MM.1S (cell line): Measurements from ENCODE around the gene VAV2.
A peak's percentile ranks its signal among the peaks of the same experiment; 100 is the strongest.

ENCODE experiments used
- DNase-seq: peaks from one replicate; pipeline ENCODE4 v3.0.0-alpha.2; 2015
- H2AFZ ChIP-seq: fragments of 300-600 bp; sonication (generic); 2 replicates; pipeline ENCODE4 v1.6.0; 2016; ENCODE audit warnings: antibody characterized with exemption, low read length
- H3F3A ChIP-seq: fragments of 300-600 bp; sonication (generic); 2 replicates; pipeline ENCODE4 v1.6.1; 2016; ENCODE audit warnings: mild to moderate bottlenecking, antibody characterized with exemption, low read length, moderate library complexity, mixed read lengths; ENCODE audit not compliant: insufficient read depth
- H3K27ac ChIP-seq: fragments of 300-600 bp; sonication (generic); 2 replicates; pipeline ENCODE4 v1.5.1; 2016; ENCODE audit warnings: mild to moderate bottlenecking, low read length
- H3K27me3 ChIP-seq: fragments of 300-600 bp; sonication (generic); replicated peaks from 2 replicates; pipeline ENCODE4 v1.6.0; 2016; ENCODE audit warnings: low read length; ENCODE audit not compliant: insufficient read depth
- H3K36me3 ChIP-seq: fragments of 300-600 bp; sonication (generic); replicated peaks from 2 replicates; pipeline ENCODE4 v1.6.1; 2016; ENCODE audit warnings: mild to moderate bottlenecking, low read length, mixed read lengths; ENCODE audit not compliant: insufficient read depth
- H3K4me1 ChIP-seq: fragments of 300-600 bp; sonication (generic); 2 replicates; pipeline ENCODE4 v1.6.1; 2016; ENCODE audit warnings: low read length, mixed read lengths
- H3K4me2 ChIP-seq: fragments of 300-600 bp; sonication (generic); 2 replicates; pipeline ENCODE4 v1.6.0; 2016; ENCODE audit warnings: low read depth, low read length
- H3K4me3 ChIP-seq: fragments of 300-600 bp; sonication (generic); 2 replicates; pipeline ENCODE4 v1.5.1; 2016; ENCODE audit warnings: low read length, mixed read lengths
- H3K79me2 ChIP-seq: fragments of 300-600 bp; sonication (generic); 2 replicates; pipeline ENCODE4 v1.6.1; 2016; ENCODE audit warnings: mixed run types, low read length, mixed read lengths
- H3K9ac ChIP-seq: fragments of 300-600 bp; sonication (generic); 2 replicates; pipeline ENCODE4 v1.6.1; 2016; ENCODE audit warnings: low read length, mixed read lengths
- H3K9me2 ChIP-seq: fragments of 300-600 bp; sonication (generic); replicated peaks from 2 replicates; pipeline ENCODE4 v1.6.1; 2016; ENCODE audit warnings: mild to moderate bottlenecking, low read length, mixed read lengths; ENCODE audit not compliant: insufficient read depth
- H3K9me3 ChIP-seq: fragments of 300-600 bp; sonication (generic); replicated peaks from 2 replicates; pipeline ENCODE4 v1.6.1; 2016; ENCODE audit warnings: mild to moderate bottlenecking, low read length, mixed read lengths; ENCODE audit not compliant: insufficient read depth
- H4K20me1 ChIP-seq: fragments of 300-600 bp; sonication (generic); 2 replicates; pipeline ENCODE4 v1.6.1; 2016; ENCODE audit warnings: mild to moderate bottlenecking, low read length, moderate library complexity, mixed read lengths; ENCODE audit not compliant: insufficient read depth
- CTCF ChIP-seq: fragments of 300-600 bp; sonication (generic); IDR thresholded peaks from 2 replicates; pipeline ENCODE4 v1.5.1; 2016; ENCODE audit warnings: antibody characterized with exemption, low read length, mixed read lengths
- EZH2 ChIP-seq: fragments of 300-600 bp; sonication (generic); optimal IDR thresholded peaks from 2 replicates; pipeline ENCODE3; 2017; ENCODE audit warnings: low read depth, mild to moderate bottlenecking, antibody characterized with exemption, low read length, mixed read lengths
- EZH2phosphoT487 ChIP-seq: fragments of 300-600 bp; sonication (generic); IDR thresholded peaks from 2 replicates; pipeline ENCODE4 v1.6.1; 2018; ENCODE audit warnings: antibody characterized with exemption, low read length

VAV2 gene

GRCh38 chr9:133742849-133743444 is 249.2 kb downstream of the VAV2 start:
- no peak overlapping the region for H3K4me2 ChIP-seq
- H3K9ac ChIP-seq: no peak overlapping the region
- H3K79me2 ChIP-seq: no peaks in the 10 kb centered on the region
- no peaks in the 10 kb centered on the region for H3K9me2 ChIP-seq
- no peaks in the 10 kb centered on the region for H4K20me1 ChIP-seq
- peak; percentile 54 for DNase-seq
- H3K9me3 ChIP-seq: no peaks in the 10 kb centered on the region
- no peak overlapping the region for H3K4me3 ChIP-seq
- no peak overlapping the region for H2AFZ ChIP-seq
- no peak overlapping the region for H3K27ac ChIP-seq
- no peaks in the 10 kb centered on the region for H3K36me3 ChIP-seq
- TF ChIP-seq CTCF (peak; percentile 95), EZH2 (no peak), EZH2phosphoT487 (no peak)
- H3K4me1 ChIP-seq: no peaks in the 10 kb centered on the region
- peaks cover 88% of the 10 kb centered on the region for H3K27me3 ChIP-seq
- H3F3A ChIP-seq: no peaks in the 10 kb centered on the region

- Histone ChIP-seq H3K9me2 (no peaks in the 10 kb centered on the region), H3F3A (no peaks in the 10 kb centered on the region), H2AFZ (no peak overlapping the region), H3K79me2 (no peaks in the 10 kb centered on the region), H3K9ac (no peak overlapping the region), H3K4me3 (no peak overlapping the region), H3K36me3 (no peaks in the 10 kb centered on the region), H3K27ac (no peak overlapping the region), H3K4me1 (no peaks in the 10 kb centered on the region), H3K27me3 (peaks cover 87% of the 10 kb centered on the region), H3K4me2 (no peak overlapping the region), H4K20me1 (no peaks in the 10 kb centered on the region), H3K9me3 (no peaks in the 10 kb centered on the region)
- TF ChIP-seq CTCF (no peak), EZH2phosphoT487 (no peak), EZH2 (no peak)
- no peak for DNase-seq
Measured at GRCh38 chr9:133742251-133742650, 249.9 kb downstream of the VAV2 start.

- Histone ChIP-seq H3F3A (no peaks in the 10 kb centered on the region), H3K9me2 (no peaks in the 10 kb centered on the region), H2AFZ (no peak overlapping the region), H3K9me3 (no peaks in the 10 kb centered on the region), H4K20me1 (no peaks in the 10 kb centered on the region), H3K36me3 (no peaks in the 10 kb centered on the region), H3K27ac (no peak overlapping the region), H3K4me3 (no peak overlapping the region), H3K79me2 (no peaks in the 10 kb centered on the region), H3K9ac (no peak overlapping the region), H3K27me3 (peaks cover 87% of the 10 kb centered on the region), H3K4me1 (no peaks in the 10 kb centered on the region), H3K4me2 (no peak overlapping the region)
- no peak for DNase-seq
- TF ChIP-seq EZH2phosphoT487 (no peak), CTCF (no peak), EZH2 (no peak)
Measured at GRCh38 chr9:133741716-133742115, 250.4 kb downstream of the VAV2 start.
